ENCODE data around the gene H1-8. TPM values are rescaled to one million over a fixed set of nuclear protein-coding genes. Genes with fewer than 3 reads are reported as not detected.

The H1-8 gene
- total RNA-seq, 4 donors from 2014 or later, result not detected

DNA sequence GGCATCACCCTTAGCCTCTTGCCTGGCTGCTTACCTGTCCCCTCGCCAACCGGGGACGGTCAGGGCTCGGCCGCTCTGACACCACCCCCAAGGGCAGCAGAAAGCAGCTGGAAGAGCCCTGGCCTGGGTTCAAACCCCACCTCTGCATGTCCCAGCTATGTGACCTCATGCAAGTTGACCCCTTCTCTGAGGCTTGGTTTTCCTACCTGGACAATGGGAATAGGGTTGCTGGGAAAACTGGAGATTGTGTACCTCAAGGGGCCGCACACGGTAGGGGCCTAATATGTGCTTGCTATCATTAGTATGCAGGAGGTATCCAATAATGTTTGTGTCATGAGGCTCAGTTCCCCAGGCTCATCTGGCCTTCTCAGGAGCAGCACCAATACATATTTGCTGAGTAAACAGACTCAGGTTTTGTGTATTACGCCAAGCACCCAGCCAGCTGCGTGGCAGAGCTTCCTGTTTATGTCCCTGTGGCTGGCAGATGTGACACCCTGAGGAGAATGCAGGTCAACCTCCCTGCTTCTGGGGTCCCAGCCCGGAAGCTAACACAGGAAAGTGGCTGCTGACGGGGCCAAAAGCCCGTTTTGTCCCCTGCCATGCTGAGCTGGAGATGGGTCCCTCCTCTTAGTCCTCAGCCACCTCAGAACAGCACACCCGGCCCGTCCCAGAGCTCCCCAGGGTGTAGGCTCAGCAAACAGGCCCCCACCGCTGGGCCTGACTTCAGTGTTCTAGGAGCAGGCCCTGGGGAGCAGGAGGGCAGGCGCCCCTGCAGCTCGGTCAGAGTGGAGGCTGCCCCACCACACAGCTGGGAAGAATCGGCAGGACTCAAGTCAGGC, 33.8 kb downstream of the H1-8 start:
- H3K36me3 ChIP-seq, result peaks cover 0 to 68% (median 3%) of the 10 kb centered on the region in 3 donors
- intact Hi-C loops (cut with DNase I), result no loop called here

GRCh38 chr3:129577366-129577765, 34.4 kb downstream of the H1-8 start:
- no peak for DNase-seq
- H3K9me3 ChIP-seq, result no peaks in the 10 kb centered on the region
- intact Hi-C loops (cut with DNase I), result no loop called here
- TF ChIP-seq, protein P1, sequence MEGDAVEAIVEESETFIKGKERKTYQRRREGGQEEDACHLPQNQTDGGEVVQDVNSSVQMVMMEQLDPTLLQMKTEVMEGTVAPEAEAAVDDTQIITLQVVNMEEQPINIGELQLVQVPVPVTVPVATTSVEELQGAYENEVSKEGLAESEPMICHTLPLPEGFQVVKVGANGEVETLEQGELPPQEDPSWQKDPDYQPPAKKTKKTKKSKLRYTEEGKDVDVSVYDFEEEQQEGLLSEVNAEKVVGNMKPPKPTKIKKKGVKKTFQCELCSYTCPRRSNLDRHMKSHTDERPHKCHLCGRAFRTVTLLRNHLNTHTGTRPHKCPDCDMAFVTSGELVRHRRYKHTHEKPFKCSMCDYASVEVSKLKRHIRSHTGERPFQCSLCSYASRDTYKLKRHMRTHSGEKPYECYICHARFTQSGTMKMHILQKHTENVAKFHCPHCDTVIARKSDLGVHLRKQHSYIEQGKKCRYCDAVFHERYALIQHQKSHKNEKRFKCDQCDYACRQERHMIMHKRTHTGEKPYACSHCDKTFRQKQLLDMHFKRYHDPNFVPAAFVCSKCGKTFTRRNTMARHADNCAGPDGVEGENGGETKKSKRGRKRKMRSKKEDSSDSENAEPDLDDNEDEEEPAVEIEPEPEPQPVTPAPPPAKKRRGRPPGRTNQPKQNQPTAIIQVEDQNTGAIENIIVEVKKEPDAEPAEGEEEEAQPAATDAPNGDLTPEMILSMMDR (IDR thresholded peaks at IDR 0.05), result no peak
- no peak for TF ChIP-seq POLR2A (IDR thresholded peaks at IDR 0.05)
- no CpG with 5 or more reads among the region's 17 CpGs for WGBS, 2 donors
- no peak overlapping the region for H3K4me3 ChIP-seq
- H3K27ac ChIP-seq, result peak overlapping the region; percentile 42 to 80 (median 70)
- peaks cover 14 to 34% (median 20%) of the 10 kb centered on the region in 3 donors for H3K4me1 ChIP-seq
- H3K27me3 ChIP-seq, result no peaks in the 10 kb centered on the region
- peaks cover 0 to 68% (median 3%) of the 10 kb centered on the region in 3 donors for H3K36me3 ChIP-seq

More for the DNA sequence above, 33.8 kb downstream of the H1-8 start:
- Histone ChIP-seq H3K4me3 (no peak overlapping the region), H3K9me3 (no peaks in the 10 kb centered on the region), H3K27me3 (no peaks in the 10 kb centered on the region), H3K27ac (peak overlapping the region; percentile 42 to 80 (median 70)), H3K4me1 (peaks cover 14 to 34% (median 20%) of the 10 kb centered on the region in 3 donors)
- peak in 1 of 4 donors; percentile 58 for TF ChIP-seq POLR2A (IDR thresholded peaks at IDR 0.05)
- TF ChIP-seq, protein P1 (IDR thresholded peaks at IDR 0.05), result no peak
- 60% methylated on average over 1 of the region's 18 CpGs; no CpG with 5 or more reads in 1 of the 2 donors for WGBS, 2 donors
- DNase-seq, result peak; percentile 47

DNA sequence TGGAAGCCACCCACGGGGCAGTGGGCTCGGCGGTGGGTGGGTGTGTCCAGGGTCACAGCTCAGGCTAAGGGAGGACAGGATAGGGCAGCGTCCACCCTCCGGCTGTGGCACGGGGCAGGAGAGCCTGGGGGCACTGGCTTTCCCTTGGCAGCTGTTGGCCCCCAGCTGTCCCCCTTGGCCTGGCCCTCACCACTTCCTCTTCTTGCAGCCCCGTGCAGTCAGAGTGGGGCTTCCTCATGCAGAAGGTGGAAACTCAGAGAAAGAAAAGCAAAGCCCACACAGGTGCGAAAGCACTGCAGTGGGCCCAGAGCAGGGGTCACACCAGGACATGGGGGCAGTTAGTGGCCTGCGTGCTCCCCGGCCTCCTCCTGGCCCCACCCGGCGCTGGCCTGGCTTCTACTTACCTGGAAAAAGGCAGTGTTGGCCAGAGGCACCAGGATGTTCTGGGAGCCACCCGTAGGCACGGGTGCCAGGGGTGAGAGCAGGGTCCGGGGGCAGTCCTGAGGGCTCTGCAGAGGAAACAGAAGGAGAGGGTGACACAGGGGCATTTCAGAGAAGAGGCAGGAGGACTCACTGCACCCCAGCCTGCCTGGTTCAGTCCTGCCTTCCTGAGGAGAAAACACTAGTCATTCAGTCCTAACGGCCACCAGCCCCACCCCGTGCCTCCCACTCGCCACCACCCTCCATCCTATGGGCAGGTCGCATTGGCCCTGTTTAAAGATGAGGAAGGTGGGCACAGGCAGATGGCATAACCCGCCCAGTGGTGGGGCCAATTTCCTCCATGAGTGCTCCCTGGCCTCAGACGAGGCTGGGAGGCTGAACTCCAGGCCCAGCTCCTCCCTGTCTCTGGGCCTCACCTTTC, 35.2 kb downstream of the H1-8 start:
- DNase-seq, result peak; percentile 29
- Histone ChIP-seq H3K27me3 (no peaks in the 10 kb centered on the region), H3K9me3 (no peaks in the 10 kb centered on the region), H3K4me1 (peaks cover 14 to 34% (median 20%) of the 10 kb centered on the region in 3 donors), H3K27ac (peak overlapping the region; percentile 42 to 80 (median 70)), H3K4me3 (no peak overlapping the region), H3K36me3 (peaks cover 0 to 66% (median 3%) of the 10 kb centered on the region in 3 donors)
- 70 to 81% methylated on average over 3 to 8 of the region's 21 CpGs for WGBS, 2 donors
- TF ChIP-seq, protein P1 (IDR thresholded peaks at IDR 0.05), result no peak
- no peak for TF ChIP-seq POLR2A (IDR thresholded peaks at IDR 0.05)
- intact Hi-C loops (cut with DNase I), result no loop called here

GRCh38 chr3:129579991-129580390, 37.0 kb downstream of the H1-8 start:
- TF ChIP-seq POLR2A (IDR thresholded peaks at IDR 0.05), result no peak
- TF ChIP-seq, protein P1 (IDR thresholded peaks at IDR 0.05), result no peak
- Histone ChIP-seq H3K36me3 (peaks cover 0 to 66% (median 0%) of the 10 kb centered on the region in 3 donors), H3K9me3 (no peaks in the 10 kb centered on the region), H3K4me1 (peaks cover 14 to 34% (median 20%) of the 10 kb centered on the region in 3 donors), H3K4me3 (no peak overlapping the region), H3K27ac (no peak overlapping the region), H3K27me3 (no peaks in the 10 kb centered on the region)
- DNase-seq, result no peak
- intact Hi-C loops (cut with DNase I), result no loop called here
- WGBS, 2 donors, result 85 to 92% methylated on average over 6 to 8 of the region's 10 CpGs
